Posterior vena cava (tissue), 2 donors: ENCODE results near the gene PHF20. TPM values are rescaled to one million over a fixed set of nuclear protein-coding genes. Genes with fewer than 3 reads are reported as not detected.
"Not testable (repeated sequence)": the region's sequence is repeated elsewhere in the genome, so short reads cannot be mapped to it uniquely, and the experiment has no call there.

ENCODE experiments used
- DNase-seq: peaks from one replicate; pipeline ENCODE4 v3.0.0-alpha.2; 2020; ENCODE audit warnings: low spot score
- intact Hi-C, 2 donors: fragments of 100-400 bp; cut with DNase I; formaldehyde crosslinking; loops; one replicate each; pipeline versions ENCODE4 v1.14.1 to v1.14.2; 2022 to 2023
- total RNA-seq, 2 donors: library from RNA; stranded (reverse); fragmentation: NEBNext Ultra II Directional; extraction: Animal tissue kit (Norgen Biotek cat#: 25700); gene quantifications; one replicate each; pipeline ENCODE4 v1.2.1, GENCODE V29; 2021
- donor health status: DM: yes; HTN: yes; CAD: no.
- donor health status: DM: yes; HTN: yes; CAD: no.

The PHF20 gene
- total RNA-seq, 2 donors from 2014 or later: 55.2 to 59.6 TPM

- intact Hi-C loops: no loop called here
These were observed 54.7 kb downstream of the PHF20 start for GRCh38 chr20:35826397-35826998.

GRCh38 chr20:35828434-35828833 is 56.6 kb downstream of the PHF20 start:
- intact Hi-C loops: no loop called here
- DNase-seq: no peak

More at GRCh38 chr20:35826397-35826998, 54.7 kb downstream of the PHF20 start:
- no peak for DNase-seq

GRCh38 chr20:35828916-35829315 is 57.1 kb downstream of the PHF20 start:
- no peak for DNase-seq
- intact Hi-C loops: no loop called here

- no peak for DNase-seq
- intact Hi-C loops: no loop called here
These were observed 58.4 kb downstream of the PHF20 start for GRCh38 chr20:35830264-35830663.

- intact Hi-C loops: no loop called here
- no peak for DNase-seq
These were observed 59.2 kb downstream of the PHF20 start for GRCh38 chr20:35831029-35831428.

- intact Hi-C loops: no loop called here
- no peak for DNase-seq
These were observed 60.2 kb downstream of the PHF20 start for GRCh38 chr20:35831971-35832370.

GRCh38 chr20:35833241-35833640 is 61.4 kb downstream of the PHF20 start:
- DNase-seq: no peak
- intact Hi-C loops: no loop called here

GRCh38 chr20:35837577-35838195 is 65.9 kb downstream of the PHF20 start:
- intact Hi-C loops: loop anchor here in 1 of 2 donors (5.0 kb wide), 1 partner anchor 490 kb away; no protein-coding TSS in a partner anchor
- DNase-seq: no peak

GRCh38 chr20:35838205-35838604 is 66.4 kb downstream of the PHF20 start:
- no peak for DNase-seq
- intact Hi-C loops: loop anchor here in 1 of 2 donors (5.0 kb wide), 1 partner anchor 491 kb away; no protein-coding TSS in a partner anchor

- no peak for DNase-seq
- intact Hi-C loops: loop anchor here in 1 of 2 donors (5.0 kb wide), 1 partner anchor 493 kb away; no protein-coding TSS in a partner anchor
These were observed 68.1 kb downstream of the PHF20 start for GRCh38 chr20:35839904-35840303.

GRCh38 chr20:35840421-35840820 is 68.6 kb downstream of the PHF20 start:
- DNase-seq: no peak
- intact Hi-C loops: no loop called here

- intact Hi-C loops: no loop called here
- no peak for DNase-seq
These were observed 70.5 kb downstream of the PHF20 start for GRCh38 chr20:35842361-35842760.

GRCh38 chr20:35843894-35844293 is 72.1 kb downstream of the PHF20 start:
- DNase-seq, intact Hi-C loops: not testable (repeated sequence)

- DNase-seq: no peak
- intact Hi-C loops: no loop called here
These were observed 73.7 kb downstream of the PHF20 start for GRCh38 chr20:35845561-35845960.

GRCh38 chr20:35849706-35850105 is 77.9 kb downstream of the PHF20 start:
- DNase-seq: no peak
- intact Hi-C loops: no loop called here

- intact Hi-C loops, DNase-seq: not testable (repeated sequence)
These were observed 79.8 kb downstream of the PHF20 start for GRCh38 chr20:35851659-35852058.

- DNase-seq: no peak
- intact Hi-C loops: no loop called here
These were observed 83.0 kb downstream of the PHF20 start for GRCh38 chr20:35854713-35855348.

GRCh38 chr20:35855641-35856040 is 83.8 kb downstream of the PHF20 start:
- intact Hi-C loops, DNase-seq: not testable (repeated sequence)

- DNase-seq: no peak
- intact Hi-C loops: no loop called here
These were observed 85.1 kb downstream of the PHF20 start for GRCh38 chr20:35856866-35857265.

GRCh38 chr20:35866418-35867202 is 94.8 kb downstream of the PHF20 start:
- no peak for DNase-seq
- intact Hi-C loops: loop anchor here in 1 of 2 donors (10.0 kb wide), 1 partner anchor 52 kb away; no protein-coding TSS in a partner anchor
